ENCODE measurements around the gene LRMDA. TPM values are rescaled to one million over a fixed set of nuclear protein-coding genes. Genes with fewer than 3 reads are reported as not detected.

Gene LRMDA
- total RNA-seq, 4 donors from 2014 or later, result 12.0 to 15.9 (median 13.9) TPM

DNA sequence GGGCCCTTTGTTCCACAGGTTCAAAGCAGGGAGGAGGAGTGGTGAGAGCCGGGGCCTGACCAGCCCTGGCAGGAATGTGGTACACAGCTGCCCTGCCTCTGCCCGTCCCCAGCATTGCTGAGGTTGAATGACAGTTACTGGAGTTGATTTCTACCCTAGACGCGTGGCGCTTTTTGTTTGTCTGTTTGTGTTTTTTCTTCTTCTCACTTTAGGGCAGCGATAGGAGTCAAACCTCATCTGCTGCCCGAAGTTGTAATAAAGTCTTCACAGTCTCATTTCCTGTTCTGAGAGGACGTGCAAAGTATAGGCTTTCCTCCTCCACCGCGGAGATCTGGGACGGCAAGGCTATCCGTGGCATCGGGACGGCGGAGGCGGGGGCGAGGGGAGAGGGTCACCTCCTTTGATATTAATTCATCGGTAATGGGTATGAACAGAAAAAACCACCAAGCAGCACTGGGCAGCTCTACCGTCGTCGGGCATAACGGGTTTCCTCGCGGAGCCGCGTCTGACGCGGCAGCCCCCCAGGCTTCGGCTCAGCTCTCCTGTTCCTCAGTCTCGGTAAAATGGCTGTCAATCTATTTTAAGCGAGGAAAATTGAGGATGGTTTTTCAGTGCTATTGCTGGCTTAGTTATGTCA, 160.8 kb downstream of the LRMDA start:
- DNase-seq (ENCODE audit: low spot score) (no peak), ATAC-seq (ENCODE audit: low FRiP score) (no peak)
- no peak for TF ChIP-seq CTCF (IDR thresholded peaks at IDR 0.05)

- DNase-seq (ENCODE audit: low spot score) (no peak), ATAC-seq (ENCODE audit: low FRiP score) (no peak)
- no peak for TF ChIP-seq CTCF (IDR thresholded peaks at IDR 0.05)
Observed at GRCh38 chr10:75592791-75593643, 161.6 kb downstream of the LRMDA start.

- ATAC-seq (ENCODE audit: low FRiP score) (no peak), DNase-seq (ENCODE audit: low spot score) (no peak)
- TF ChIP-seq CTCF (IDR thresholded peaks at IDR 0.05), result no peak
Observed at GRCh38 chr10:75593692-75594556, 162.5 kb downstream of the LRMDA start.

DNA sequence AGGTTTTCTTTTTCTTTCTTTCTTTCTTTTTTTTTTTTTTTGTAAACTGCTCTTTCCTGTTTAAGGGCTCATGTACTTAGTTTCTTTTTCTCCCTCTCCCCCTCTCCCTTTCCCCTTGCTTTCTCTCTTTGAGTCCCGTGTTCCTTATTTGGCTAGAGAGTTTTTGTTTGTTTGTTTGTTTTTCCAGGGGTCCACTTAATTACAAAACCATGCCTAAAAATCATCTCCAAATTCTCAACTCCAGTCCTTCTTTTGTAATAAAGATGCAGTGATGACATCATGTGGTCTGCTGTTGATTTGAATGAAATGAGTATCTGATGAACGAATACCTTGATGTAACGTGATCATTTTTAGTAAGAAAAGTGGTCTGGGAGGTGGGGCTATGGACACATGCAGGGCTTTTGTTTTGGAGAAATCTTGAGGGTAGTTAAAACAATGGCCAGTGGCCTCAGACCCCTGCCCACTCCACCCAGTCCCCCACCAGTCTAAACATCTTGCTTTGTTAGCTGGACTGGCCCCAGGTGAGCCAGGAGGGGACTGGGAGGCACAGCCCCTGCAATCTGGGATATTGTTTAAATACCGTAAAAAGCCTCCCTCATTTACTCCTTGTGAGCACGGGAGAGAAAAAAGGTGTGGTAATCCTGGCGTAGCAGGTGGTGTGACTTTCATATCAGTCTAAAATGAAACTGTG, 165.7 kb downstream of the LRMDA start:
- TF ChIP-seq CTCF (IDR thresholded peaks at IDR 0.05), result no peak
- no peak for DNase-seq (ENCODE audit: low spot score)
- no peak for ATAC-seq (ENCODE audit: low FRiP score)

GRCh38 chr10:75597773-75598440, 166.5 kb downstream of the LRMDA start:
- no peak for TF ChIP-seq CTCF (IDR thresholded peaks at IDR 0.05)
- no peak for ATAC-seq (ENCODE audit: low FRiP score)
- DNase-seq (ENCODE audit: low spot score), result no peak

GRCh38 chr10:75598998-75599397, 167.6 kb downstream of the LRMDA start:
- DNase-seq (ENCODE audit: low spot score), result no peak
- ATAC-seq (ENCODE audit: low FRiP score), result no peak
- no peak for TF ChIP-seq CTCF (IDR thresholded peaks at IDR 0.05)

All from omental fat pad (tissue), 4 donors.